NCI-H1417 (cell line): Measurements from ENCODE around the gene ALKBH3.

Source experiments
- DNase-seq, 3 experiments: peaks; one replicate each; lab custom pipeline; 2025; lab: John Stamatoyannopoulos, UW

ALKBH3 gene

GRCh38 chr11:43941257-43941994, 60.8 kb downstream of the ALKBH3 start:
- peak in 1 of 3 experiments; percentile 71 for DNase-seq

- peak in 2 of 3 experiments; percentile 57 to 59 for DNase-seq
These were observed 62.2 kb downstream of the ALKBH3 start for GRCh38 chr11:43942662-43943371.

- peak in 2 of 3 experiments; percentile 41 to 55 for DNase-seq
These were observed 62.8 kb downstream of the ALKBH3 start for GRCh38 chr11:43943372-43943930.

GRCh38 chr11:43943931-43944751, 63.5 kb downstream of the ALKBH3 start:
- DNase-seq, result peak in 2 of 3 experiments; percentile 38 to 55

- DNase-seq, result peak; percentile 16 to 51 (median 35)
These were observed 64.2 kb downstream of the ALKBH3 start for GRCh38 chr11:43944761-43945311.

- no peak for DNase-seq
These were observed 66.4 kb downstream of the ALKBH3 start for GRCh38 chr11:43947003-43947500.

- DNase-seq, result no peak
These were observed 67.2 kb downstream of the ALKBH3 start for GRCh38 chr11:43947815-43948214.

GRCh38 chr11:43948341-43949225, 68.0 kb downstream of the ALKBH3 start:
- no peak for DNase-seq

GRCh38 chr11:43950311-43950855, 69.8 kb downstream of the ALKBH3 start:
- DNase-seq, result no peak

- DNase-seq, result peak in 1 of 3 experiments; percentile 12
These were observed 70.6 kb downstream of the ALKBH3 start for GRCh38 chr11:43951231-43951630.

GRCh38 chr11:43952020-43952400, 71.4 kb downstream of the ALKBH3 start:
- no peak for DNase-seq

GRCh38 chr11:43952401-43953342, 72.0 kb downstream of the ALKBH3 start:
- DNase-seq, result peak; percentile 5 to 56 (median 46)

GRCh38 chr11:43953521-43953920, 72.9 kb downstream of the ALKBH3 start:
- no peak for DNase-seq

- DNase-seq, result no peak
These were observed 73.6 kb downstream of the ALKBH3 start for GRCh38 chr11:43954241-43954640.

GRCh38 chr11:43955381-43956118, 74.9 kb downstream of the ALKBH3 start:
- DNase-seq, result no peak

GRCh38 chr11:43957571-43957970, 76.9 kb downstream of the ALKBH3 start:
- no peak for DNase-seq

- DNase-seq, result no peak
These were observed 78.8 kb downstream of the ALKBH3 start for GRCh38 chr11:43959321-43959995.
